HTERT RPE-1 (cell line): ENCODE results near the gene RAPGEF2.

Experiments used
- in situ Hi-C: fragments of 300-500 bp; cut with MboI; formaldehyde crosslinking; loops from 4 replicates; pipeline ENCODE4 v1.14.3; 2020; ENCODE audit warnings: low sequenced_read_pairs

RAPGEF2 gene

DNA sequence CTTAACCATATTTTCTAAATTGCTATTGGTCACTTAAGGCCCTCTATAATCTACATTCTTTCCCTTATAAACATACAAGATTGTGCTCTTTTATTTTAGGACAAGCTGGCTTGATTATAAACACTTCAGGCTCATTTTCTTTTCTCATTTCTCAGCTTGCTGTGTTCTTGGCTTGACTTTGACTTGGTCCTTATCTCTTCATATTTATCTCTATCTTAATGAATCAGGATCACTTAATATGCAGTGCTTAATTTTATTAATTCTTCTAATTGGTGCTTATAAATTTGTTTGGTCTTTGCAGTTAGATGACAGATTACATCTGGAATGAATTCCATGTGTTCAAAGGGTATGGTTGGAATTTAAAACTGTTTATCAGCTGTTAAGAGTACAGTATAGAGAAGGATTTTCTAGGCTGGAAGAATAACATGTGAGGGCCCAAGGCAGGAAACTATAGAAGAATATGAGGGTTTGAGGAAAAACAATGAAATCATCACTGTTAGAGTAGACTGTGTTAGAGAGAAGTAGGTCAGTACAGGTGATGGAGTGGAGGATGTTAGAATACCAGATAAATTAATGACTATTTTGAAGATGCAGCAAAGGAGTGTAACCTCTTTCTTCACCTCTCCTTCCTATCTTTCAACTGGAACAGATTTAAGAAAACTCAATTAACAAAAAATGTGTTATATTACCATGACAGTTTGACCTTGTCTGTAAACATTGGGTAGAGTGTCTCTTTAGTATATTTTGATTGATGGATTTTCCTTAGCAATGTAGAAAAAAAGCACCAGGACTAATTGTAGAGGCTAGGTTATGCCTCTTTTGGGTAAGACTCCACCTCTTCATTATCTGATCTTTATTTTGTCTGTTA is 169.6 kb downstream of the RAPGEF2 start:
- in situ Hi-C loops: no loop called here

DNA sequence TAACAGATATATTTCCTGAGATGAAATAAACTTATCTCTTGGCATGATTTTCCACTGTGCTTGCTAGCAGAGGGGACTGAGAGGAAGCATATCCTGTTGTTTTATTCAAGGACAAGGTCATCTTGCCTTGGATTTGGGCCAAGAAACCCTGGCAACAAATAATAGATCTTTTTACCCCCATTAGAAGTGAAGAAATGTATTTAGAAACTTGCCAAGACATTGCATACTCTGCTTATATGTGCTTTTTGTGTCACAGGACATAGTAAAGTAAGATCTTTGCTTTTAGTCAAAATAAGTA is 170.2 kb downstream of the RAPGEF2 start:
- in situ Hi-C loops: no loop called here

- in situ Hi-C loops: no loop called here
Observed at GRCh38 chr4:159273841-159274240, 171.0 kb downstream of the RAPGEF2 start.

GRCh38 chr4:159278399-159278798 is 175.5 kb downstream of the RAPGEF2 start:
- in situ Hi-C loops: no loop called here

DNA sequence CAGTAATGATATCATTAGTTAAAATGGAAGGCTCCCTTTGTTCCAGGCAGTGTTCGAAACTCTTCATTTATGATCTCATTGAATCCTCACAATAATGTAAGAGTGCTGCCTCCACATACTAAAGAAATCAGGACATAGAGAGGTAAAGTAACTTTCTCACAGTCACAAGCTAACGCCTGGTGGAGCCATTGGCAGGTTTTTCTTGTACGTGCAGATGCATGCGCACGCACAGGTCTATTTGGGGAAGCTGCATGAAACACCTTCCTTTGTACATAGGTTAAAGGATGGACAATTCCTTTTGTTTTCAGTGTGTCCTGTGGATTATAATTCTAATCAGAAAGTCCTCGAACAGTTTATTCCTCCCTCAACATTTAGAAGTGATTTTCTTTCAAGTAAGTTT is 176.2 kb downstream of the RAPGEF2 start:
- in situ Hi-C loops: no loop called here

- in situ Hi-C loops: no loop called here
Observed at GRCh38 chr4:159280442-159281172, 177.7 kb downstream of the RAPGEF2 start.

DNA sequence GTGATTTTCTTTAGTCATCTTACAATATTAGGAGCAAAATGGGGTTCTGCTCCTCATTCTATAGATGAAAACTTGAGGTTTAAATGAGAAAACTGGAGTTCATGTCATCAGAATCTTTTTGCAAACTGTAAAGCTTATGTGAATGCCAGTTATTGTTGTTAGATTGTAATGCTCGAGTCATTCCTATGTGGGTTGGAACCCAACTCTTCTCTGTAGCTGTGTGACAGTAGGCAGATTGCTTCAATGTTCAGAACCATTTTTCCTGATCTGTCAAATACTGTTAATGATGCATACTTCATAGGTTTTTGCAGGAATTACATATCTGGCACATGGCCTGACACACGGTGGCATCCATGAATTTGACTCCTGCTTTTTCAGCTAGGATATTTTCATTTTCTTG is 178.9 kb downstream of the RAPGEF2 start:
- in situ Hi-C loops: no loop called here

DNA sequence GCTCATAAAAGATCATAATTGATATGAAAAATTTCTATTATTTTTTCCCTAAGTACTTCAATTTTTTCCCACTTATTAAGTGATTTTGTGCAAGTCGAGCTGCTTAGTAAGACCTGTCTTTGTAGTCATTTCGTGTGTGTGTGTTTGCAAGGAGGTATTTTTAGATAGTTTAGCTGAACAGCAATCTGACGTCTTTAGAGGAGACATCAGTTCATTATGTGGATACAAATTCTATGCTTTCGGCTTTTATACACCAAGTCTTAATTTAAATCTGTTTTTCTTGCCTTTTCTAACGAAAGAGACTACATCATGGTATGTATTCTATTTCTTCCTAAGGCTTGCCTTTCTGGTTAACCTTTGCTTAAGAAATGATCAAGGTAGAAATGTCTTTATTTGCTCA is 179.4 kb downstream of the RAPGEF2 start:
- in situ Hi-C loops: no loop called here

DNA sequence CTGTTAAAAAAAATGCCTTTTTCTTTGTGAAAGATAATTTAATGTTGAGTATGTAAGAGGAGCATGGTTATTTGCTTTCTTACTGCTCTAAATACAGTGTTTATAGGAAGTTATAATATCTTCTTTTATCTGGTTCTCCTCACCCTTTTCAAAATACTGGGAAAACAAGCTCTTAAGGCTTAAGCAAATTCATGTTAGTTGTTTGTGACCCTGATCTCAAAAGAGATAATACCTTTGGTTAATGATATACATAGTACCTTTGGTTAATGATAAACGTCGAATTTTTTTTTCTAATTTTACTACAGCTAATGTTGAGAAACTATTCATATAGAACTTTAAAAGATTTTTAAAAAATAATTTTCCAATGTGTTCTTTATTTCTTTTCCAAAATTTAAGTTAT is 180.1 kb downstream of the RAPGEF2 start:
- in situ Hi-C loops: no loop called here

DNA sequence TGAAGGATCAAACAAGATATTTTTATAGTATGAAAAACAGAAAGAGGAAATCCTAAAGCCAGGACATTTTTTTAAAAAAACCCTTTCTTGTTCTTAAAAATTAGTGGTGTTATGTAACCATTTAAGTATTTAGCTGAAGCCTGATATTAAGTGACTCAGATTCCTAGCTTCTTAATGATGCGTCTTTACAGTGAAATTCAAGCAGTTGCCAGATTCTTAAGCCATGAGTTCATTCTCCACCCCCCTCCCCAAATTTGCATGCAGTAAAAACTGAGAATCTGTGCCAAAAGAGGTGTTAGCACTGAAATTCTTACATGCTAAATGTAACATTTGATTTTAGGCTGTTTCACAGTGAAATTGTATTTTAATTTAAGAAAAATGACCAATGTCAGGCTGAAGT is 180.8 kb downstream of the RAPGEF2 start:
- in situ Hi-C loops: no loop called here

- in situ Hi-C loops: no loop called here
Observed at GRCh38 chr4:159284113-159284512, 181.2 kb downstream of the RAPGEF2 start.

GRCh38 chr4:159284733-159285132 is 181.9 kb downstream of the RAPGEF2 start:
- in situ Hi-C loops: no loop called here

DNA sequence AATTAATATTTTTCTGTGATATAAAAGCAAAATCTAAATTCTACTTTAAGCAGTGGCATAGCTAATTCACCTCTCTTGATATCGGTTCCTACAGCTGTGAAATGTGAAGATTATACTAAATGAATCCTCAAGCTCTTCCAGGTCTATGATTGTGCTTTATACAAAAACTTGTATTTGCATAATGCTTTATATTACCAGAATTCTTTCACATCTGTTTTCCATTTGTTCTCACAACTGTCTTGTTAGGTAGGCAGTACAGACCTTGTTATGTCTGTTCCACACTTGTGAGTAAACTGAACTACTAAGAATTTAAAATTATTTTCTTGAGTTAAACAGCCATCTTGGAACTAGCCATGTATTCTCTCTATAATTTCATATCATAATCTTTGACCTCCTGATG is 184.9 kb downstream of the RAPGEF2 start:
- in situ Hi-C loops: no loop called here

GRCh38 chr4:159289682-159290081 is 186.8 kb downstream of the RAPGEF2 start:
- in situ Hi-C loops: no loop called here

DNA sequence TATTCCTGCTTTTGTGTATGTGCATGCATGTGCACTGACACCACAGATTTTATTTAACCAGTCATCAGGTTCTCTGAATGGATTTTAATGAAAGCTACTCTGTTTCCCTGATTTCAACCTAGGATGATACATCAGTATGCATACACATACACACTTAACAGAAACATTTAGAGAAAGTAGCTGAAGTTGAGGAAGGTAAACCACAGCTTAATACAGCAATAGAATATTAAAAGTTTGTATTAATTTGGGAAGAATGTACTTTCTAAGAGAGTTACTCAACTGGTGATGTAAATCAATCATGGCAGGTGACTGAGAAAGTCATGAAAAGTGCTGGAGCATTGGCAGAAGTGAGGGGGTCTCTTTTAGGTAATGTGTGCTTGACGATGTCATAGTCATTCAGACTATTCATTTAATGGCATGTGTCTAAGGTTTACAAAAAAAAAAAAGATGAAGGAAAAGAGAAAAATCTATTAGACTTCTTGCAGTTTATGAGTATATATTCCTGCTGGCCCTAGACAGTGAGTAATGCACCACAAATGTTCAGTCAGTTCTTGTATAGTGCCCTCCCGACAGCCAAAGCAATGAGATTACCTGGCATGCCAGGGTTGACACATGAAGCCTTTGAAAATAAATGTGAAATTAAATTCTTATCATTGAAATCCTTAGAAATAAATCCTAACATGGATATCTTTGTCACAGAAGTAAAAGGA is 187.6 kb downstream of the RAPGEF2 start:
- in situ Hi-C loops: no loop called here

DNA sequence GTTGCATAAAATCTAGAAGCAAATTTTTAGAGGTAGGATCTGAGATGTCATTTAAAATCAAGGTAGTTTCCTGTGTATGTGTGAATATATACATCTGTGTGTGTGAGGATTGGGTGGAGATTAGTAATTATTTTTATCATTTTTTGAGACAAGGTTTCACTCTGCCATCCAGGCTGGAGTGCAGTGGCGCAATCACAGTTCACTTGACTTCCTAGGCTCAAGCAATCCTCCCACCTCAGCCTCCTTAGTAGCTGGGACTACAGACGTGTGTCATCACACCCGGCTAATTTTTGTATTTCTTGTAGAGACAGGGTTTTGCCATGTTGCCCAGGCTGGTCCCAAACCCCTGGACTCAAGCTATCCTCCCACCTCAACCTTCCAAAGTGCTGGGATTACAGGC is 188.3 kb downstream of the RAPGEF2 start:
- in situ Hi-C loops: no loop called here

- in situ Hi-C loops: no loop called here
Observed at GRCh38 chr4:159292137-159292896, 189.4 kb downstream of the RAPGEF2 start.

DNA sequence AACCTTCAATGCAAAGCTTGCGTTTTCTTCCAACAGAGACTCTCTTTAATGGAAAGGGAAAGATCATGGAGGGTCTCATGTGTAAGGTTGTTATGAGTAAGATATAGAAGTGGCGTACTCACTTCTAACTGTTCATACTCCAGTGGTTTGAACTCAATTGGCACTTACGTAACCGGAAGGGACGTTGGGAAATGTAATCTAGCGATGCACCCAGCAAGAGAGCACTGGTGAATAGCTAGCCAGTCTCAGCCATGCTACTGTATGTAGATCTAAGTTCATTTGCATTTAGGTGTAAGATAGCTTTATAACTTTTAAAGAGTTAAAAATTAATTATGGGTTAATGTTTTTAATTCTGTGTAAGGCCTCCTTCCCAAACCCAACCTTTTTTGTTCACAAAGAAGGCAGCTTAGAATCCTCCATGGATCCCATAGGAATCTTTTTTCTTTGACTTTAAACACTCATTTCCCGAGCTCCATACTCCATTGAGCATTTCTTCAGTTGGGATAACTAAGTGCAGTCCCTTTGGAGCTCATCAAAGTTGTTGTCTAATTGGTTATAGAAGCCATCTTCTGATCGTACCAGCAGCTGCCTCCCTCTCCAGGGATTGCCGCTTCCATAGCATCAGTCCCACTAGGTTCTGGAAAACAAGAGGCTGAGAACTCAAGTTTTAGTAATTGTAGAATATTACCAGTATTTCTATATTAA is 191.1 kb downstream of the RAPGEF2 start:
- in situ Hi-C loops: no loop called here

DNA sequence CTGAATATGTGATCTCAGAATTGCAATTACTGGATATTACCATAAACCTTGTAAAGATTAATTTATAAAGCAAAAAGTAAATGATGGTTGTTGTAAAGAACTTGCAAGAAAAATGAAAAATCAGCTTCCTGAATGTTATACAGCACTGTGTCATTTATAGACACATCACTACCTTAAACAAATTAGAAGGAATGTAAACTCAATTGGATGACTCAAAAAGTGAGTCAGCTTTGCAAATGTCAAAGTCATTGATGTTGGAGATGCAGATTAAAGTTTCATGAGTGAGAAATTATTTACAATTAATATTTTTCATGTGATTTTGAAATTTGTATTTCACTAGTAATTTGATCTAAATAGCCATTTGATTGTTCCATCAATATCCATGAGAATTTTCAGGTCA is 193.2 kb downstream of the RAPGEF2 start:
- in situ Hi-C loops: no loop called here

GRCh38 chr4:159297091-159297490 is 194.2 kb downstream of the RAPGEF2 start:
- in situ Hi-C loops: no loop called here

- in situ Hi-C loops: no loop called here
Observed at GRCh38 chr4:159298502-159298901, 195.6 kb downstream of the RAPGEF2 start.
